HEK293 (cell line): ENCODE results near the gene RAD17.
A peak's percentile ranks its signal among the peaks of the same experiment; 100 is the strongest.

Experiments used
- CTCF ChIA-PET: fragments of 350-600 bp; formaldehyde crosslinking; extraction: SDS; loops from one replicate; lab custom pipeline; 2021; ENCODE audit warnings: antibody characterized with exemption; lab: Yijun Ruan, JAX
- POLR2A ChIA-PET: fragments of 300-600 bp; formaldehyde crosslinking; extraction: SDS; loops from one replicate; lab custom pipeline; 2020; ENCODE audit warnings: antibody characterized with exemption, inconsistent platforms; lab: Yijun Ruan, JAX
- H3K27ac ChIP-seq: fragments of 200-500 bp; sonication (Bioruptor generic); 2 replicates; pipeline ENCODE4 v1.5.1; 2014; ENCODE audit warnings: low read depth, low read length, control low read depth, inconsistent platforms; ENCODE audit errors: extremely low read depth
- H3K36me3 ChIP-seq, 2 experiments: fragments of 200-500 bp in 1 of 2; sonication (Bioruptor generic) in 1 of 2; 1 replicate in 1 of 2; 2 replicates in 1 of 2; pipeline ENCODE4 v1.5.1; 2014 to 2017; ENCODE audit warnings: inconsistent platforms in 2 of 2, low read length in 2 of 2; ENCODE audit not compliant: control insufficient read depth in 2 of 2, insufficient read depth in 1 of 2
- H3K4me1 ChIP-seq: fragments of 200-500 bp; sonication (Bioruptor generic); 2 replicates; pipeline ENCODE4 v1.5.1; 2014; ENCODE audit warnings: mild to moderate bottlenecking, low read length, inconsistent platforms; ENCODE audit not compliant: control insufficient read depth, insufficient read depth
- H3K4me3 ChIP-seq: 2 replicates; pipeline ENCODE4 v1.5.1; 2011; ENCODE audit warnings: low read depth, mild to moderate bottlenecking, control low read depth, low read length, moderate library complexity
- H3K9me3 ChIP-seq: fragments of 200-500 bp; sonication (Bioruptor generic); 2 replicates; pipeline ENCODE4 v1.5.1; 2014; ENCODE audit warnings: low read depth, low read length, inconsistent platforms; ENCODE audit not compliant: control insufficient read depth, insufficient read depth
- AEBP2 ChIP-seq: fragments of 450-650 bp; formaldehyde crosslinking; IDR thresholded peaks from 2 replicates; pipeline ENCODE4 v1.5.1; 2016; ENCODE audit warnings: missing biosample characterization, missing genetic modification characterization, borderline replicate concordance
- BCL11B ChIP-seq: fragments of 450-650 bp; formaldehyde crosslinking; IDR thresholded peaks from 2 replicates; pipeline ENCODE4 v1.5.1; 2016; ENCODE audit warnings: low read depth, missing biosample characterization, missing genetic modification characterization
- CTCF ChIP-seq: fragments of 450-650 bp; formaldehyde crosslinking; IDR thresholded peaks from 2 replicates; pipeline ENCODE4 v1.5.1; 2016; ENCODE audit warnings: missing biosample characterization, missing genetic modification characterization
- EGR2 ChIP-seq: fragments of 450-650 bp; formaldehyde crosslinking; IDR thresholded peaks from 2 replicates; pipeline ENCODE4 v1.5.1; 2016; ENCODE audit warnings: low read depth, missing biosample characterization, missing genetic modification characterization
- GLI2 ChIP-seq: fragments of 450-650 bp; formaldehyde crosslinking; IDR thresholded peaks from 2 replicates; pipeline ENCODE4; 2017; ENCODE audit warnings: missing biosample characterization, missing genetic modification characterization, low read depth, borderline replicate concordance
- PRDM1 ChIP-seq: fragments of 450-650 bp; formaldehyde crosslinking; IDR thresholded peaks from 2 replicates; pipeline ENCODE4; 2016; ENCODE audit warnings: missing biosample characterization, missing genetic modification characterization
- SALL2 ChIP-seq: fragments of 450-650 bp; formaldehyde crosslinking; IDR thresholded peaks from 2 replicates; pipeline ENCODE4 v1.5.0; 2017; ENCODE audit warnings: missing biosample characterization, mild to moderate bottlenecking, missing genetic modification characterization, borderline replicate concordance
- YY1 ChIP-seq: fragments of 450-650 bp; formaldehyde crosslinking; IDR thresholded peaks from 2 replicates; pipeline ENCODE4 v1.5.1; 2018; ENCODE audit warnings: missing biosample characterization, missing genetic modification characterization
- YY2 ChIP-seq: fragments of 450-650 bp; formaldehyde crosslinking; IDR thresholded peaks from 2 replicates; pipeline ENCODE4 v1.5.1; 2016; ENCODE audit warnings: missing biosample characterization, missing genetic modification characterization
- ZNF132 ChIP-seq: fragments of 450-650 bp; formaldehyde crosslinking; IDR thresholded peaks from 2 replicates; pipeline ENCODE4 v1.5.1; 2017; ENCODE audit warnings: missing biosample characterization, missing genetic modification characterization, borderline replicate concordance
- ZNF138 ChIP-seq: fragments of 450-650 bp; formaldehyde crosslinking; IDR thresholded peaks from 2 replicates; pipeline ENCODE4 v1.5.1; 2016; ENCODE audit warnings: missing biosample characterization, missing genetic modification characterization, borderline replicate concordance
- ZNF202 ChIP-seq: fragments of 450-650 bp; formaldehyde crosslinking; IDR thresholded peaks from 2 replicates; pipeline ENCODE4 v1.5.1; 2016; ENCODE audit warnings: missing biosample characterization, missing genetic modification characterization, borderline replicate concordance
- ZNF292 ChIP-seq: fragments of 450-650 bp; formaldehyde crosslinking; IDR thresholded peaks from 2 replicates; pipeline ENCODE4 v1.5.1; 2016; ENCODE audit warnings: low read depth, missing biosample characterization, missing genetic modification characterization, borderline replicate concordance
- ZNF311 ChIP-seq: fragments of 450-650 bp; formaldehyde crosslinking; IDR thresholded peaks from 2 replicates; pipeline ENCODE4 v1.5.1; 2017; ENCODE audit warnings: missing biosample characterization, missing genetic modification characterization, borderline replicate concordance
- ZNF366 ChIP-seq: fragments of 450-650 bp; formaldehyde crosslinking; conservative IDR thresholded peaks from 2 replicates; pipeline ENCODE4 v1.5.1; 2016; ENCODE audit warnings: missing biosample characterization, missing genetic modification characterization
- ZNF394 ChIP-seq: fragments of 450-650 bp; formaldehyde crosslinking; IDR thresholded peaks from 2 replicates; pipeline ENCODE4 v1.5.1; 2016; ENCODE audit warnings: missing biosample characterization, missing genetic modification characterization, mild to moderate bottlenecking, moderate library complexity, borderline replicate concordance
- ZNF398 ChIP-seq: fragments of 450-650 bp; formaldehyde crosslinking; IDR thresholded peaks from 2 replicates; pipeline ENCODE4 v1.5.1; 2017; ENCODE audit warnings: missing biosample characterization, missing genetic modification characterization
- ZNF48 ChIP-seq: fragments of 450-650 bp; formaldehyde crosslinking; IDR thresholded peaks from 2 replicates; pipeline ENCODE4 v1.5.1; 2016; ENCODE audit warnings: missing biosample characterization, missing genetic modification characterization
- ZNF510 ChIP-seq: fragments of 450-650 bp; formaldehyde crosslinking; IDR thresholded peaks from 2 replicates; pipeline ENCODE4 v1.5.1; 2018; ENCODE audit warnings: mild to moderate bottlenecking, missing genetic modification characterization, missing biosample characterization; ENCODE audit not compliant: insufficient replicate concordance
- ZNF571 ChIP-seq: fragments of 450-650 bp; formaldehyde crosslinking; IDR thresholded peaks from 2 replicates; pipeline ENCODE4 v1.5.0; 2017; ENCODE audit warnings: missing biosample characterization, missing genetic modification characterization
- ZNF624 ChIP-seq: fragments of 450-650 bp; formaldehyde crosslinking; IDR thresholded peaks from 2 replicates; pipeline ENCODE4 v1.5.1; 2017; ENCODE audit warnings: missing biosample characterization, missing genetic modification characterization
- ZNF692 ChIP-seq: fragments of 450-650 bp; formaldehyde crosslinking; IDR thresholded peaks from 2 replicates; pipeline ENCODE4 v1.5.1; 2016; ENCODE audit warnings: missing biosample characterization, missing genetic modification characterization
- ZNF830 ChIP-seq: fragments of 450-650 bp; IDR thresholded peaks from 2 replicates; pipeline ENCODE4 v1.5.0; 2018; ENCODE audit warnings: missing biosample characterization, missing genetic modification characterization, low read depth, mild to moderate bottlenecking, moderate library complexity
- ZNF837 ChIP-seq: fragments of 450-650 bp; formaldehyde crosslinking; IDR thresholded peaks from 2 replicates; pipeline ENCODE4 v1.5.1; 2016; ENCODE audit warnings: missing biosample characterization, missing genetic modification characterization
- TF ChIP-seq, protein P1 (sequence below): IDR thresholded peaks from 2 replicates; pipeline ENCODE4 v1.6.1; 2011; ENCODE audit warnings: mild to moderate bottlenecking, low read depth, low read length, borderline replicate concordance
- TF ChIP-seq, protein P2 (sequence below): fragments of 450-650 bp; formaldehyde crosslinking; IDR thresholded peaks from 2 replicates; pipeline ENCODE4 v1.5.1; 2017; ENCODE audit warnings: missing biosample characterization, missing genetic modification characterization

Gene RAD17

DNA sequence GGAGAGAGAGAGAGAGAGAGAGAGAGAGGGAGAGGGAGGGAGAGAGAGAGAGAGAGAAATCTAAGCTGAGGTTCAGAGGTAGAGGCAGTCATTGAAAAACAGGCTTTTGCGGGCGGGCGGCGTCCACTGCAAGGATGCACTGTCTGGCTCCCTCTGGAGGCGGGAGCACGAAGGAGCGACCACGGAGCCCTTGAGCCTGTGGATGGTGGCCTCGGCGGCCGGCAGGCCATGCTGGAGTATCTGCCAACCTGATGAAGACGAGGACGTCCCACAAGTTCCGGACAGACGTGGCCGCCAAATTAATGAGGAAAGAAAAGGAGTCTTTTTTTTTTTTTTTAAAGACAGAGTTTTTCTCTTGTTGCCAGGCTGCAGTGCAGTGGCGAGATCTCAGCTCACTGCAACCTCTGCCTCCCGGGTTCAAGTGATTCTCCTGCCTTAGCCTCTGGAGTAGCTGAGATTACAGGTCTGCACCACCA, 34.8 kb upstream of the RAD17 start (continued):
- TF ChIP-seq, protein P1, sequence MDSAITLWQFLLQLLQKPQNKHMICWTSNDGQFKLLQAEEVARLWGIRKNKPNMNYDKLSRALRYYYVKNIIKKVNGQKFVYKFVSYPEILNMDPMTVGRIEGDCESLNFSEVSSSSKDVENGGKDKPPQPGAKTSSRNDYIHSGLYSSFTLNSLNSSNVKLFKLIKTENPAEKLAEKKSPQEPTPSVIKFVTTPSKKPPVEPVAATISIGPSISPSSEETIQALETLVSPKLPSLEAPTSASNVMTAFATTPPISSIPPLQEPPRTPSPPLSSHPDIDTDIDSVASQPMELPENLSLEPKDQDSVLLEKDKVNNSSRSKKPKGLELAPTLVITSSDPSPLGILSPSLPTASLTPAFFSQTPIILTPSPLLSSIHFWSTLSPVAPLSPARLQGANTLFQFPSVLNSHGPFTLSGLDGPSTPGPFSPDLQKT, result no peak
- TF ChIP-seq YY1 (tag by site-specific recombination) (no peak), ZNF138 (tag by site-specific recombination) (no peak), PRDM1 (tag by site-specific recombination) (no peak), ZNF830 (tag by site-specific recombination) (no peak), ZNF311 (tag by site-specific recombination) (no peak), ZNF394 (peak; percentile 57; the same call in 1 of the 2 replicates), BCL11B (tag by site-specific recombination) (no peak)

DNA sequence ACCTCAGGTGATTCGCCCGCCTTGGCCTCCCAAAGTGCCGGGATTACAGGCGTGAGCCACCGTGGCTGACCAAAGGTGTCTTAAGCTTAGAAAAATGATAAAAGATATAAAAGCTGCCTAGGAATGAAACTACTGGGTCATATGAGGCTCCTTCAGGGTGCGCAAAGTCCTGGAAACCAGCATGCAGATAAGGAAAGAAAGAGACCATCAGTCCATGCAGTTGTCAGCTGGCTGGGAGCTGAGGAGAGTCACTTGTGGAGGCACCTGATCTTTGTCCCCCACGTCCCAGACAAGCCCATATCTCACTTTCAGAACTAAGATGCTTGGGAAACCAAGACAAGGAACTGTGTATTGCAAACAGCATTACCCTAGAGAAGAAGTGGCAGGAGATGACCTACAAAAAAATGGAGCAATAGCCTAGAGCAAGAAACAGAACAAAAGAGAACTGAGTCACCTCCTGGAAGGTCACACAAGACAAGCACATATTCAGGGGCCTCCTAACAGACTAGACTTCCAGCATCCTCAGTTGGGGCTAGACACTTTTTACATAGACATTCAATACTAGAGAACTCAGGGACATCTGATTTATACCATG, 34.2 kb upstream of the RAD17 start:
- no peaks in the 10 kb centered on the region for H3K9me3 ChIP-seq
- no peak overlapping the region for H3K27ac ChIP-seq
- TF ChIP-seq ZNF571 (tag by site-specific recombination) (no peak), ZNF692 (tag by site-specific recombination) (no peak), ZNF366 (no peak), ZNF398 (tag by site-specific recombination) (no peak), SALL2 (tag by site-specific recombination) (no peak), ZNF292 (no peak), ZNF624 (tag by site-specific recombination) (no peak), CTCF (tag by site-specific recombination) (no peak), AEBP2 (tag by site-specific recombination) (no peak), GLI2 (no peak), ZNF132 (tag by site-specific recombination) (no peak), EGR2 (no peak), ZNF837 (tag by site-specific recombination) (no peak), ZNF48 (tag by site-specific recombination) (no peak), ZNF510 (tag by site-specific recombination) (no peak), ZNF202 (tag by site-specific recombination) (no peak), YY2 (tag by site-specific recombination) (no peak)
- TF ChIP-seq, protein P2, sequence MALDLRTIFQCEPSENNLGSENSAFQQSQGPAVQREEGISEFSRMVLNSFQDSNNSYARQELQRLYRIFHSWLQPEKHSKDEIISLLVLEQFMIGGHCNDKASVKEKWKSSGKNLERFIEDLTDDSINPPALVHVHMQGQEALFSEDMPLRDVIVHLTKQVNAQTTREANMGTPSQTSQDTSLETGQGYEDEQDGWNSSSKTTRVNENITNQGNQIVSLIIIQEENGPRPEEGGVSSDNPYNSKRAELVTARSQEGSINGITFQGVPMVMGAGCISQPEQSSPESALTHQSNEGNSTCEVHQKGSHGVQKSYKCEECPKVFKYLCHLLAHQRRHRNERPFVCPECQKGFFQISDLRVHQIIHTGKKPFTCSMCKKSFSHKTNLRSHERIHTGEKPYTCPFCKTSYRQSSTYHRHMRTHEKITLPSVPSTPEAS (tag by site-specific recombination), result no peak
- H3K36me3 ChIP-seq, result no peaks in the 10 kb centered on the region
- POLR2A ChIA-PET, result interaction anchor here (0.7 to 1.4 kb wide), 2 partner anchors 34 to 242 kb away, joined by 3 to 5 read pairs; partner anchors contain the start of genes AK6, SLC30A5 and TAF9
- CTCF ChIA-PET, result interaction anchor here (0.6 to 2.7 kb wide), 19 partner anchors 12 to 833 kb away, joined by 3 to 12 read pairs (median 4); partner anchors contain the start of gene SLC30A5
- 0 out of 2 replicates have a peak, but pooled peaks cover 2% of the 10 kb centered on the region for H3K4me1 ChIP-seq
- H3K4me3 ChIP-seq, result no peak overlapping the region
